MCF 10A (cell line): ENCODE measurements around the gene SNHG17. TPM values are rescaled to one million over a fixed set of nuclear protein-coding genes. Genes with fewer than 3 reads are reported as not detected.

Source experiments
- BruUV-seq: library from RNA; stranded (reverse); fragments of 400-500 nt; replicated peaks from 2 replicates; lab custom pipeline; 2021; lab: Mats Ljungman, UMichigan
- CTCF ChIA-PET: fragments of 300-600 bp; sonication (Branson Sonifier 250); formaldehyde crosslinking; extraction: SDS; loops from one replicate; lab custom pipeline; 2021; ENCODE audit warnings: antibody characterized with exemption, inconsistent platforms; lab: Yijun Ruan, JAX
- POLR2A ChIA-PET: fragments of 300-600, 350-650 bp; sonication (Branson Sonifier 250); formaldehyde crosslinking; extraction: SDS; loops from one replicate; lab custom pipeline; 2020; ENCODE audit warnings: antibody characterized with exemption, inconsistent platforms; lab: Yijun Ruan, JAX
- DNase-seq: peaks from one replicate; pipeline ENCODE4 v3.0.0-alpha.2; 2018; ENCODE audit not compliant: unreplicated experiment
- H3K27ac Mint-ChIP-seq: one replicate; pipeline ENCODE4 v1.8.0; 2022; ENCODE audit warnings: mild to moderate bottlenecking, low read depth, mixed read lengths; ENCODE audit not compliant: unreplicated experiment
- H3K27me3 Mint-ChIP-seq: one replicate; pipeline ENCODE4 v1.8.0; 2022; ENCODE audit warnings: mixed read lengths; ENCODE audit not compliant: insufficient read depth, unreplicated experiment
- H3K36me3 Mint-ChIP-seq: one replicate; pipeline ENCODE4 v1.8.0; 2022; ENCODE audit warnings: mild to moderate bottlenecking, moderate library complexity, mixed read lengths; ENCODE audit not compliant: insufficient read depth, unreplicated experiment
- H3K4me1 Mint-ChIP-seq: one replicate; pipeline ENCODE4 v1.8.0; 2022; ENCODE audit warnings: mixed read lengths; ENCODE audit not compliant: insufficient read depth, unreplicated experiment
- H3K4me3 Mint-ChIP-seq: one replicate; pipeline ENCODE4 v1.8.0; 2022; ENCODE audit warnings: mild to moderate bottlenecking, moderate library complexity, mixed read lengths; ENCODE audit not compliant: unreplicated experiment
- H3K9me3 Mint-ChIP-seq: one replicate; pipeline ENCODE4 v1.8.0; 2022; ENCODE audit warnings: mixed read lengths; ENCODE audit not compliant: unreplicated experiment
- CTCF ChIP-seq: fragments of 200-600 bp; IDR thresholded peaks from one replicate; pipeline ENCODE4 v1.8.0; 2022; ENCODE audit warnings: antibody characterized with exemption, mild to moderate bottlenecking; ENCODE audit not compliant: unreplicated experiment
- intact Hi-C: fragments of 100-400 bp; cut with micrococcal nuclease; formaldehyde crosslinking; loops from 2 replicates; pipeline ENCODE4 v1.14.1; 2022
- total RNA-seq: library from RNA; stranded (reverse); gene quantifications from 2 replicates; pipeline ENCODE4 v1.2.3, GENCODE V29; 2022

The SNHG17 gene
- total RNA-seq, 1 experiment from 2014 or later: 133 TPM

DNA sequence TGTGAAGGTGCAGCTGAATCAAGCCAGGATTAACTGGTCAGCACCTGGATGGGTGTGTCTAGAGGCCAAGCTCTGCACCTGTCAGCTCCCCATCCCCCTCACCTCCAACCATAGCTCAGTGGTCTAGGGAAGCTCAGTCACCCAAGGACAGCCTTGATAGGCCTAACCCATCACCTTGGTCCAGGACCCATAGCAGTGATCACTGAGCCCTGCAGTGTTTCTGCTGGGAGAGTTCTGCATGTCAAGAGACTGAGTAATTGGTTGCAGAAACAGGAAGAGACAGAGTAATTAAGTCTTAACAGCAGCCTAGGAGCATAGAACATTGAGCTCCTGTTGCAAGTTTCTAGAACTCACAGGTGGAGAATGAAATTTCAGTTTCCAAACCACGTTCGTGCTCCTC, 18.8 kb upstream of the SNHG17 start:
- Mint-ChIP-seq H3K9me3 (no peaks in the 10 kb centered on the region), H3K27me3 (no peaks in the 10 kb centered on the region), H3K4me1 (peaks cover 7% of the 10 kb centered on the region), H3K27ac (no peak overlapping the region), H3K36me3 (peaks cover 23% of the 10 kb centered on the region), H3K4me3 (no peak overlapping the region)
- no TSS peak for BruUV-seq
- no peak for DNase-seq
- POLR2A ChIA-PET: interaction anchor here (0.5 to 3.6 kb wide), 3 partner anchors 19 to 42 kb away, joined by 3 to 26 read pairs (median 21); partner anchors contain the start of genes RALGAPB and SNHG17
- TF ChIP-seq CTCF: no peak
- CTCF ChIA-PET: interaction anchor here (0.5 to 2.7 kb wide), 7 partner anchors 10 to 337 kb away, joined by 3 to 12 read pairs (median 3); partner anchors contain the start of gene SNHG17
- intact Hi-C loops: no loop called here

DNA sequence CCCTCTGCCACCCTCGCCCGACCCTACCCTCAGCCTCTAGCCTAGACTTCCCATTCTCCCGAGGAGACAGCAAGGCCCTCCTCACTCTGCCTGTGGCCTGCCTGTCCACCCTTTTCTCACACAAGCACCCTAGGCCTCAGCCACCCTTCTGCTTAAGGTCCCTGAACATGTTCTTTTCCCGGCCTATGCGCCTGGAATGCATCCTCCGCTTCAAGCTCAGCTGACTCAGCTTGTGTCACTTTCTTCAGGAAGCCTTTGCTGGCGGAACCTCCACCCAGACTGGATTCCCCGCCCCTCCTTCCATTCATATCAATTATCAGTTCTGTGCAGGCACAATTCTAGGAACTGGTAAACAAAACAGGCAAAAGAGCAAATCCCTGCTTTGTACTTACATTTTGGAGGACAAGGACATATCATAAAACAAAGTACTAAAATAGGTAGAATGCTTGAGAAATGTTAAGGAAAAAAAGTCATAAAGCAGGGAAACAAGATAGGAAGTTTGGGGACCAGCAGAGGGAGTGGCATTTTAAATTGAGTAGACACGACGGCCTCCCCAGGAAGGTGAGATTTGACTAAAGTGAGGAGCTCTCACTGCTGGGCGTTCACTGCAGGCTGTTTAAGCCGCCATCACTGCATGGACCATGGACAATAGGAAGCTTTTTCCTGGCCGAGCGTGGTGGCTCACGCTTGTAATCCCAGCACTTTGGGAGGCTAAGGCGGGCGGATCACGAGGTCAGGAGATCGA, 17.9 kb upstream of the SNHG17 start:
- Mint-ChIP-seq H3K36me3 (peaks cover 28% of the 10 kb centered on the region), H3K4me3 (no peak overlapping the region), H3K27me3 (no peaks in the 10 kb centered on the region), H3K4me1 (peaks cover 13% of the 10 kb centered on the region), H3K27ac (no peak overlapping the region), H3K9me3 (no peaks in the 10 kb centered on the region)
- ChIA-PET CTCF (interaction anchor here (0.5 to 2.7 kb wide), 7 partner anchors 18 to 338 kb away, joined by 3 to 12 read pairs (median 5); partner anchors contain the start of genes RALGAPB and SNHG17), POLR2A (interaction anchor here (0.5 to 3.6 kb wide), 3 partner anchors 18 to 41 kb away, joined by 3 to 26 read pairs (median 21); partner anchors contain the start of genes RALGAPB and SNHG17)
- no peak for DNase-seq
- intact Hi-C loops: no loop called here
- no peak for TF ChIP-seq CTCF
- BruUV-seq: no TSS peak

DNA sequence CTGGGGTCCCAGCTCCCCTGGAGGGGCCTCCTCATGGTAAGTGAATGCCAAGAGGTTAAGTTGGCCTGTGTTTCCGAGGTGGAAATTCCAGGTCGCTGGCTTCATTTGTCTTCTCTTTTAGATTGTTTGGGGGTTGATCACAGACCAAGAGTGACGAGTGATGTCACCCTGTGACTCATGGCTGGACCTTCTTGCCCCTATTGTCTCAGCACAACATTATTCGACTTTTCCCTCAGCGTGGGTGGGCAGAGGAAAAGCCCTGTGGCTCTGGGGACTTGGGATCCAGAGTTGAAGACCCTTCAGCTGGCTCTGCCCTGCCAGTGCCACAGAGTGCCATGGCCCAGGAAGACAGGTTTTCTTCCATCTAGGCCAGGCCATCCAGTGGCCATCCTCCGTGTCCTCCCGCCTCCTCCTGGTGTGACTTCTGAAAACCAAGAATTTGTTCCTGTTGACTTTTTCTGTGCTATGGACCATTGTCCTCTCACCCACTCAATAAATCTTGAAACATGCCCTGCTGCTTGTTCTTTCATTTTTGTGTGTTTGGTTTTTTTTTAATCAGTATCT, 15.4 kb upstream of the SNHG17 start:
- BruUV-seq: no TSS peak
- ChIA-PET CTCF (interaction anchor here (0.6 to 8.2 kb wide), 4 partner anchors 14 to 39 kb away, joined by 3 to 152 read pairs (median 3); partner anchors contain the start of gene SNHG17), POLR2A (interaction anchor here (1.1 to 8.2 kb wide), 3 partner anchors 8 to 22 kb away, joined by 3 to 271 read pairs (median 4); partner anchors contain the start of genes RALGAPB and SNHG17)
- intact Hi-C loops: no loop called here
- no peaks in the 10 kb centered on the region for H3K9me3 Mint-ChIP-seq
- no peak for TF ChIP-seq CTCF
- peak overlapping the region; percentile 36 for H3K27ac Mint-ChIP-seq
- H3K27me3 Mint-ChIP-seq: no peaks in the 10 kb centered on the region
- no peak overlapping the region for H3K4me3 Mint-ChIP-seq
- DNase-seq: no peak
- H3K36me3 Mint-ChIP-seq: peaks cover 32% of the 10 kb centered on the region
- H3K4me1 Mint-ChIP-seq: peaks cover 14% of the 10 kb centered on the region

DNA sequence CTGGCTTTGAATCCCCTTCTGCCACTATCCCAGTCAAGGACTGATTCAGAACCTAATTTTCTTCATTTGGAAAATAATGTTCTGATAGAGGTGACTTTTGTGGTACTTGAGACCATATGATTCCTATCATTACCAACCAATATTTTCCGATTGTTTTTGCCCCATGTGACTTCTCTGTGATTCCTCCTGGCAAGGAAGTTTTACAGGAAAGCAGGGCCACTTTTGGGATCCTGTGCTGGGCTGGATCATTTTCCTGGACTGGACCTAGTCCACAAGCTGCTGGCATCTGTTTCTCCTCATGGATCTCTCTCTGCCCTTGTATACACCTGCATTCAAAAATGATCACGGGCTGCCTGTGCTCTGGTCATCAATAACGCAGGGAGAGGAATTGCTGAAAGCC, 13.9 kb upstream of the SNHG17 start:
- no peak for TF ChIP-seq CTCF
- intact Hi-C loops: no loop called here
- H3K27ac Mint-ChIP-seq: no peak overlapping the region
- no peak for DNase-seq
- POLR2A ChIA-PET: interaction anchor here (3.9 to 8.2 kb wide), 2 partner anchors 16 to 24 kb away, joined by 91 to 271 read pairs; partner anchors contain the start of genes RALGAPB and SNHG17
- H3K36me3 Mint-ChIP-seq: peaks cover 32% of the 10 kb centered on the region
- H3K4me1 Mint-ChIP-seq: peaks cover 14% of the 10 kb centered on the region
- H3K27me3 Mint-ChIP-seq: no peaks in the 10 kb centered on the region
- no peak overlapping the region for H3K4me3 Mint-ChIP-seq
- no peaks in the 10 kb centered on the region for H3K9me3 Mint-ChIP-seq
- CTCF ChIA-PET: interaction anchor here (0.6 to 8.2 kb wide), 2 partner anchors 17 to 25 kb away, joined by 3 to 152 read pairs; partner anchors contain the start of gene SNHG17
- BruUV-seq: no TSS peak
